HG02798 (cell line): ENCODE results near the gene CABLES1.
A peak's percentile ranks its signal among the peaks of the same experiment; 100 is the strongest.

Experiments used
- ATAC-seq: cut with Tn5 transposase; IDR thresholded peaks from one replicate; pipeline ENCODE4 v1.9.1; 2021; ENCODE audit warnings: mild to moderate bottlenecking; ENCODE audit not compliant: unreplicated experiment, poor library complexity

The CABLES1 gene

DNA sequence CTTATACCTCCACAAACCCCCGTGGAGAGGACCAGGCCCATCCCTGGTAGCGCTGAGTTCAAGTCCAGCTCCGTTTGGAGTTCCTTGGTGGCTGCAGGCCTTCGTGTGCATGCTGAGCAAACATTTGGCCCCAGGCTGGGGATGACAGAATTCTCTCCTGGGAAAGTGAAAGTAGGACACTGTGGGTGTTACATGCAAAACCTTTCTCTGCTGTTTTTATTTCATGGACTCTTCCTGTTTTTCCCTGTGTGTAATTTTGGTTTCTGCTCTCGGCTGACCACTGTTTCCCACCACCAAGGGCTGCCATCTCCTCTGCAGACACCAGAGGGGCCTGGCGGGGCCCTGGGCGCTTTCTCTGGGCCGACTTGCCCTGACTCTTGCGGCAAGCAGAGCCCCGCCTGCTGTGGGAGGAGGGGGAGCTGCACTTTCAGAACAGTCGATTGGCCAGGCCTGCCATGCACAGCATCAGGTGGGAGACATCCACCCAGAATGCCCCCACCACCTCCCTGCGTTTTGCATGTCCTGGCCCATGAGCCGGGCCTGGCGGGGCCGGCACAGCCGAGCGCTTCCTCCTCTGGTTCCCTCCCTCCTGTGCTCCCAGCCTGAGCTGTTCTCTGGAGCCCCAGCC lies 102.4 kb downstream of the CABLES1 start:
- ATAC-seq, result peak; percentile 60

DNA sequence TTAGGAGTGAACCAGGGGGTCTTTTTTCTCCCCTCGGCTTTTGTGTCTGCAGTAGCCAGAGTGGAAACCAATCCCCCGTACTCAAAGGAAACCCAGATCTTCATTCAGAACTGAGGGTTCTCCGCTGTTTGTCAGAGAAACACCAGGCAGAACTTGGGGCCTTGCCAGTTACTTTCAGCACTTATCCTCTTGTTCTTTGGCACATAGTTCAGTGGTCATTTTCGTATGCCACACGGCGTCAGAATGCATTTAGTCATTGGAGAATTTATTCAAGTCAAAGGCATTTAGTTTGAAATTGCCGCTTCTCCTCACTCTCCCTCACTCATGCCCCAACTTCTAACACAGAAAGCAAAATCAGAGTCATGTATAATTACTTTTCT lies 102.9 kb downstream of the CABLES1 start:
- no peak for ATAC-seq

DNA sequence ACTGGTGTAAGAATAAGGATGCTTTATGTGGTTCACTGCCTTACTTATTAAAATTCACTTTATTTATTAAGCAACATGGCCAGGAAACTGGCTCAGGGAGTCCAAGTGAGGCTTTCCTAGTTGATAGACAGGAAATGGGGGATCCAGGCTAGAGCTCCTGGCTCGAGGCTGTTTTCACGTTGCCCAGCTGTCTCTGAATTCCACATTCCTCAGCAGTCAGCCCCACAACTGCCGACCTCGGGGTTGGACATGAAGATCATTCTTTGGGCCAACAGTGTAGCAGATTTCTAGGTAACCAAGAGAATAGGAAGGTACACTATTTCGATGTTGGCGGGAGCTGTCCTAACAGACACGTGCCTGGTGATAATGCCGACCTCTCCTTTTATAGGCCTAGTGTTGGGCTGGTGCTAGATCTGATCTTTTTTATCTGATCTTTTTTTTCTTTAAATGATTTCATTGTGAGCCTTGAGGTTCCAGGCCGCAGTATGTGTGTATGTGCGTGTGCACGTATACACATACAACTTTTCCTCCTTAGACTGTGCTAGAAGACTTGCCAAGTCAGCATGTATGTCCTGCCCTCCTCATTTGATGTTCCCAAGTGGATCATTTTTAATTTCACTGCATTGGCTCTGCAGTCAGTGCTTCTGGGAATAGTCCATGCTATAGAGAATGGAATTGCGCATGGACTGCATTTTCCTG lies 103.5 kb downstream of the CABLES1 start:
- ATAC-seq, result no peak

DNA sequence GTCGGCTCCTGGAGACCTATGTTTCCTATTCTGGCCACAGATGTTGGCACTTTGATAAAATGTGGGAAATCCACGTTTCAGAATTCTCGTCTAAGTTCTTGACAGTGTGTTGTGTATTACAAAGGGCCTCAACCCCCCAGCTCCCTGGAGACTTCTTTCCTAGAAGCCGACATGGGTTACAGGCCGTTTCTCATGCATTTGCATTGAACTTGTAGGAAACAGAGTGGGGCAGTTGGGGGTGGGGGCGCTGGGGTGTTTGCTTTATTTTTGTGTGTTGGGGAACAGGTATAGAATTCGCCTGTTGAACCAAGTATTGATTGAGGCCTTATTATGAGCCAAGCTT lies 104.0 kb downstream of the CABLES1 start:
- no peak for ATAC-seq

DNA sequence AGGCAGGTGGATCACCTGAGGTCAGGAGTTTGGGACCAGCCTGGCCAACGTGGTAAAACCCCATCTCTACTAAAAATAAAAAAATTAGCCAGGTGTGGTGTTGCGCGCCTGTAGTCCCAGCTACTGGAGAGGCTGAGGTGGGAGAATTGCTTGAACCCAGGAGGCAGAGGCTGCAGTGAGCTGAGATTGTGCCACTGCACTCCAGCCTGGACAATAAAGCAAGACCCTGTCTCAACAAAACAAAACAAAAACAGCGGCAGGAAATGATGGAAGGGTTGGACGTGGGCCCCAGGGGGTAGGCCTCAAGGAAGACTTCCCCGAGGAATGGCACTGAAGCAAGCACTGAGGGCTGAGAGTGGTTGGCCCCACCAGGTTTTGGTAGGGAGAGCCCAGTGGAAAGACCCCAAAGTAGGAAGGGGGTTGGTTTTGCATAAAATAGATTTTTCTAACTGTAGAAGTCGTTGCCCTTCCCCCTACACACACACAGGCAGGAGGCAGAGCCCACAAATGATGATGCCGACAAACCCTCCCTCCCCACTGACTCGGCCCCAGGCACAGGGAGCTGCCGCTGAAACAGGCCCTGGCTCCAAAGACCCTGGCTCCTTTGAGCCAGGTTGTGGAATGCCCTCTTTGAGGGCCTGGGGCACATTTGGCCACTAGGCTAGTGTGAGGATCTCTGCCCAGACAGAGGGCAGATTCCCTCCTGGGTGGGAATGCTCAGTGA lies 104.8 kb downstream of the CABLES1 start:
- no peak for ATAC-seq

DNA sequence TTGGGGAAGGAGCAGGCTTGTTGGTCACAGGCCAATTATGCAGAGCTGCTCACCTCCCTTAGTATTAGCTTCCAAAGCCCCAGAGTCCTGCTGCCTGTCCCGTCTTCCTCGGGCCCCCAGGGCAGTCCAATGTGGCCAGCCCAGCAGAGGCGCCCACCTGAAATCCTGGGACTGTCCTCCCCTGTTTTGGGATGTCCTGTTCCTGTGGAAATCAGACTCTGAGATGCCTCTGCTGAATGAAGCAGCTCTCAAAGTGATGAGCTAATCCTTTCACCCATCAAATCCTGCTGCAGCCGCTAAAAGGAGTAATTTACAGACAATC lies 105.3 kb downstream of the CABLES1 start:
- ATAC-seq, result no peak

DNA sequence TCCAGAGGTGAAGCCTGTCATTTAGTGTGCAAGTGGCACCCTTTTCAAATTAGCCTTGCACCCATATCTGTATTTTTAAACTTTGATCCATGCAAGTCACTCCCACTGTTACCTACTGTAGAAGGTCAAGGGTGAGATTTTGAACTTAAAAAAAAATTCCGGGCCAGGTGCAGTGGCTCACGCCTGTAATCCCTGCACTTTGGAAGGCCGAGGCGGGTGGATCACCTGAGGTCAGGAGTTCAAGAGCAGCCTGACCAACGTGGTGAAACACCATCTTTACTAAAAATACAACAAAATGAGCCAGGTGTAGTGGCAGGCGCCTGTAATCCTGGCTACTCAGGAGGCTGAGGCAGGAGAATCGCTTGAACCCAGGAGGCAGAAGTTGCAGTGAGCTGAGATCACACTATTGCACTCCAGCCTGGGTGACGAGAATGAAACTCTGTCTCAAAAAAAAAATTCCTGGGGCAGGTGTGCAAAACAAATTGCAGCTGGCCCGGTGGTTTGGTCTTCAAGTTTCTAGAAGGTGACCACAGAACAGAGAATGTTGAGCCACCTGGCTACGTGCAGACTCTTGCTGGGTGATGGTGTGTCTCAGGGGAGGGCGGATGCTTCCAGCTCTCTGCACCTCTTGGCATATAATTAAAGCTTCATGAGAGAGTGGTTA lies 106.7 kb downstream of the CABLES1 start:
- ATAC-seq, result peak; percentile 91

DNA sequence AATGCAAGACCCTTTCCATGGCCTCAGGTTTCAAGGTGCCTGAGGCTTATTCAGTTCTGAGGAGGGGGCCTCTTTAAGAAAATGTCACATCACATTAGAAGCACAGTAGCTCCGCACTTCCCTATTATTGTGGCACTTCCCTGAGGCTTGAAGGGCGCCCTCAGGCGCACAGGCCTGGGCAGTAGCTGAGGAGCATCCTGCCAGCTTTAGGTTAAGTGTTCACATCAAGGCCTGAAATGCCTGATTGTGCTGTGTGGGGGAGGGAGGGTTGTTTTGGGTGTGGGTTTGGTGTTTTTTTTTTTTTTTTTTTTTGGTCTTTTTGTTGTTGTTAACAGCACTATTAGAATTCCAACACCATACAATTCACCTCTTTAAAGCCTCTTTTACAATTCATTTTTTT lies 107.9 kb downstream of the CABLES1 start:
- no peak for ATAC-seq

DNA sequence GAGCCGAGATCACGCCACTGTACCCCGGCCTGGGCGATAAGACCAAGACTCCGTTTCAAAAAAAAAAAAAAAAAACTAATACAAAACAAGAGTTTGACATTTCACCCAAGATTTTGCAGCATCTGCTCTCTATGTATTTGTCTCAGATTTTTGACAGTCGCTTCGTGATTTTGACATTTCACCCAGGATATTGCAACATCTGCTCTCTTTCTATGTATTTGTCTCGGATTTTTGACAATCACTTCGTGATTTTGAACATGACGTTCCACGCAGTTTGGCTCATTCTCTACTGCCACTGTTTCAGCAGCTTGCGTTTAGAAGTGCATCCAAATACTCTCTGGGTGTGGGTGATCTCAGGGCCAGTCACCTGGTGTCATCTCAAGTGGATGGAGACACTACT lies 108.5 kb downstream of the CABLES1 start:
- ATAC-seq, result no peak

DNA sequence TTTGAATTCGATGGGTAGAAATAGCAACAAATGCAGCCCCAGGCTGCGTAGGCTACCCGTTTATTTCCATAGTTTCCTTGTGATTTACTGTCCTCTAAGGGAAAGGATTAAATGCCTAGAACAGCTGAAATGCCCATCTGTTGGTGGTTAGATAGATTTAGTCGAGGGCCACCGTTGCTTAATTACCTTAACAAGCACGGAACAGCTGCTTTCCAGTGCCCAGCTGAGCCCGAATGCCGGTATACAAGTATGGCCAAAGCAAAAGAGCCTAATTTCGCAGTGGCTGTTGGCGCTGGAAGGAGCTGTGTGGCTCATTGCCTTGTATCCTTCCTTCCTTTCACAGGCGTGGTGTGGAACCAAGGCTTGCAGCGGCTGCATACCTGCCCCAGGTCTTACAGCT lies 109.1 kb downstream of the CABLES1 start:
- no peak for ATAC-seq

DNA sequence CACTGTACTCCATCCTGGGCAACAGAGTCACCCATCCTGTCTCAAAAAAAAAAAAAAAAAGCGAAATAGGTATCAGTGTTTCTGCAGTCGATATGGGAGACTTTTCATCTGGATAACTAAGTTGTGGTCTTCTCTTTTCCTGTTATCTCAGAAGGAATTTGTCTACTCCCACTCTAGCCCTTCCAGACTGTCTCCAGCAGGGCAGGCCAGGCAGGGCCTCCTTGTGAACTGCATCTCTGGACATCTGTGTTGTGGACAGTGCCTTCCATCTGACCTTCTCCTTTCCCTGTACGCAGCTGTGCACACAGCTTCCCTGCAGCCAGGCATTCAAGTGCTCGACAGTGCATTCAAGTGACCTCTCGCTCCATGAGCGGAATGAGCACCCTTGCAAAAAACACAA lies 110.2 kb downstream of the CABLES1 start:
- ATAC-seq, result no peak

DNA sequence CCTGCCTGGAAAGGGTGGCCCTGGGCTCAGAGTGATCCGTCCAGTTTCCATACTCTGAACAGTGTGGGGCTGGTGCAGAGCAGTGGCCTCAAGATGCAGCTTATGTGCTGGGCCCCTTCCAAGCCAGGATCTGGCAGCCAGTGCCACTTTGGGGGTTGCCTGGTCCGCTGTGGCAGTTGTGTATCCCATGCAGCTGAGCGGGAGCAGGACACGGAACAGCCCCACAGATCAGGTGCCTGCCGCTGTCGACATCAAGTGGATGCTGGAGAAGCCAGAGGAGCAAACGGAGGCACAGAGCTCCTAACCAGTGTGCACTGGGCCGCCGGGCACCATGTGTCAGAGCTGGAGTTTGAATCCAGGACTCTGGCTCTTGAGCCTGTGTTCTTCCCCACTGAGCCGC lies 112.0 kb downstream of the CABLES1 start:
- ATAC-seq, result no peak

DNA sequence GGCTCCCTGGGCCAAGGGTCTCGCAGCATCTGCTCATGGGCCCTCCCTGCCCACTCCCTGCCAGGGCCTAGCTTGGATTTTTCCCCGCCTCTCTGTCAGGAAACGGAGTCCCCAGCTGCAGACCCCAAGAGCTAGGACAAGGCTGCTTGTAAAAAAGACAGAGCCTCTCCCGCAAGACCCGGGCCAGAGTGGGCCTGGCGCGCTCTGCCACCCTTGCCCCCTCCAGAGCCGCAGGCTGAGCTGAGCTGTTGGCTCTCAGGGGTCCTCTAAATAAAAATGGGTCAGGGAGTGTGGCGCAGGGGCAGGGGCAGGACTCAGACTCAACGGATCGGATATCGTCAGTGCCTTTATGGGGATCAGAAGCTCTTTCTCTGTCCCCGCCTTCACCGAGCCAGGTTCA lies 112.6 kb downstream of the CABLES1 start:
- ATAC-seq, result no peak

DNA sequence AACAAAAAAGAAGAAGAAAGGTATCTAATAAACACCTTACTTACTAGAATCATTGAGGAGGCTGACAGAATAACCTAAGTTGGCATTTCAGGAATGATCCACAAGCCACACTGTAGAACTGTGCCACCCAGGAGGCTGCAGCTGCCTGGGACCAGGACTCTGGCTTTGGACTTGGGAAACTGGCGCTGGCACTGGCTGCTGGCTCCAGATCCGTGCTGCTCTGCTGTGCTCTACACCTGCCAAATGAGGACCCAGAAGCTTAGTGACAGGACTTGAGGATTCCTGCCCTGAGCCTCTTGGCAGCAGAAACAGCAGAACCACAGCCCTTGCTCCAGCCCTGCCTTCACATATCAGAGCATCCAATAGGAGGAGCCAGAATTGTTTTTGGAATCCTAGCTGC lies 113.5 kb downstream of the CABLES1 start:
- no peak for ATAC-seq

DNA sequence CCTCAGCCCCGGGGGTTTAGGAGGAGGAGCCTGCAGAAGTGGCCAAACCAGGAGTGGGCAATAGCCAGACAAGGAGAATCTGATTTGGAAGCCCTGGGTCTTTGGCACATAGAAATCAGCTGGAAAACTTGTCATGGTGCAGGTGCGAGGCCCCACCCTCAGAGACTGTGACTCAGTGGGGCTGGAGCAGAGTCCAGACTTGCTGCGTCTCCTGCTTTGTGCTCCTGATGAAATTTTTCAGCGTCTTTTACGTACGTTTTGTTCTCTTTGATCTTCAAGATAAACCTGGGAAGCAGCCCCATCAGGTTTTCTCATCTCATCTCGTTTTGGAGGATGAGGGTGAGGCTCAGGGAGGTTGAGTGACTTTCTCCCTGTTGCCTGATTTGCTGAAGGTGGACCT lies 114.1 kb downstream of the CABLES1 start:
- ATAC-seq, result no peak

DNA sequence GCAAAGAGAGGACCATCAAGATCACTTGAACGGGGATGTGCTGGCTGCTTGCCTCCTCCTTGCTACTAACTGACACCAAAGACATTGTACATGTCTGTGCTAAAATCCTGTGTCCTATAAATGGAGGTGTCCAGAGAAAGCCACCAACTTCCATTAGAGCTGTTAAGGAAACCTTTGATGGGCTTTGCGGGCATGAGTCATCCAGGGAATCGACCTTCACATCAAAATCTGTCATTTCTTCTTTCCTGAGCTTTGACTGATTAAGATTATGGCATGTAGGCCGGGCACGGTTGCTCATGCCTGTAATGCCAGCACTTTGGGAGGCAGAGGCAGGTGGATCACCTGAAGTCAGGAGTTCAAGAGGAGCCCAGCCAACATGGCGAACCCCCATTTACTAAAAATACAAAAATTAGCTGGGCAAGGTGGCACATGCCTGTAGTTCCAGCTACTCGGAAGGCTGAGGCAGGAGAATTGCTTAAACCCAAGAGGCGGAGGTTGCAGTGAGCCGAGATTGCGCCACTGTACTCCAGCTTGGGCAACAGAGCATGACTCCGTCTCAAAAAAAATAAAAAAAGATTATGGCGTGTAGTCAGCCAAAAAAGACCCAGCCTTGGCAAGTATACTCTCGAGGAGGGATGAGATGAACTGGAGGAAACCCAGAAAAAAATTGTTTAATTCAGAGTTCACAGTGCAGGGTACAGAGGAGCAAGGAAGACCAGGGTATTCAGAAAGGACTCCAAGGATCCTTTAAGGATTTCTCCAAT lies 115.8 kb downstream of the CABLES1 start:
- ATAC-seq, result no peak

DNA sequence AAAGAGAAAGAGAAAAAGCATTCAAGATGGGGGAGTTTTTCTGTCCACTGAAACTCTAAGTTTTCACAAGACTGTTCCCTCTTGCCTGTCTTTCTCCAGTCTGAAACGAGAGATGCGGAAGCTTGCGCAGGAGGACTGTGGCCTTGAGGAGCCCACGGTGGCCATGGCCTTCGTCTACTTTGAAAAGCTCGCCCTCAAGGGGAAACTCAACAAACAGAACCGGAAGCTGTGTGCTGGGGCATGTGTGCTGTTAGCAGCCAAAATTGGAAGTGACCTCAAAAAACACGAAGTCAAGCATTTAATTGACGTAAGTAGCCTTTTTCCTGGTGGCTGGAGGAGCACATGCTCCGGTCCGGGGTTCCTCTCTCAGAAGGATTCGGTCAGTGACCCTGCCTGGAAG lies 118.3 kb downstream of the CABLES1 start:
- no peak for ATAC-seq

DNA sequence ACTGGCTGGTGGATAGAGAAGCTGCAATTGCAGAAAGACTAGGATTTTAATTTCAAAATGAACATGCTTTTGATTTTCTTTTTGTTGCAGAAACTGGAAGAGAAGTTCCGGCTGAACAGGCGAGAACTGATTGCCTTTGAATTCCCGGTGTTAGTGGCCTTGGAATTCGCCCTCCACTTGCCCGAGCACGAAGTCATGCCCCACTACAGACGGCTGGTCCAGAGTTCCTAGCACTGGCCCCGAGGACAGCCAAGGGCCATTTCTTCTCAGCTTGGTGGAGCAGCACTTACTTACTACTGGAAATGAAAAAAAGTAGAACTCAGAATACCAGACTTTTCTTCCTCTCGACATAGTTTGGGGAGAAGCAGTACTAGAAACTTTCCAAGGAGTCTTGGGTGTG lies 121.9 kb downstream of the CABLES1 start:
- no peak for ATAC-seq

DNA sequence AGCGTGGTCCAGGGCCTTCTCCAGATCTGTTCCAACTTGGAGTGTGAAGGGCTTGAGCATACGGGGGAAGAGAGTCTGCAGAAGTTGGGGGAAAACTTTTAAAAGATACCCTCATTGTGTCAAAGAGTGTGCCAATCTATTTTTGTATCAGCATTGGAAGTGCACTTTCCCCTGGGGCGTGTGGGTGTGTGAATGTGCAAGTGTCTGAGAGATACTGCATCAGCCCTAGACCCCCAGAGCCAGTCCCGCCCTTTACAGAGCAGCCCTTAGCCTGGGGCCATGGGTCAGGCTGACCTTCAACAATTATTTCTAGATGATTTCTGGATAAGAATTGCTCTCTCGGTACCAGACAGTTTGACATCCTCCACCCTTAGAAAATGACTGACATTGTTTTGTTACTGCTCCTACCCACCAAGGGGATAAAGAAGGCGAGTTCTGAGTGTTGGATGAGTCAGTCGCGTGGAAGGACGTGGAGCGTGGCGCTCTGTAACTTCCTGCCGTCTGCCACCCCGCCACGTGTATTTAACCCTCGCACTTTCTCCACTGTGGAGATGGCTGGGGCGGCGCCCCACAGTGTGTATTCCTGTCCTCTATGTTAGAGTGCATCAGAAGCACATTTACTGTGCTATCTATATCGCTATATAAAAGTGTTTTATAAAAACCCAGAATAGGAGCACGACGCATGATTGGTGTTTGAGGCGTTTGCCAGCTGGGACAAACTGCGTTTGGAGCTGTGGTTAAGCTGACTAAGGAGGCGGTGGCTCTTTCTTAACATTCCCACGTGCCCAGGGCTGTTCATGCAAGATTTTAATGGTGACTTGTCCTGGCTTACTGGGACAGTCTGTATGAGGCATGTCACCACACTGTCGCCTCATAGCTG lies 122.6 kb downstream of the CABLES1 start:
- no peak for ATAC-seq
